DMS153 (cell line): ENCODE measurements around the gene GMPPA.
A peak's percentile ranks its signal among the peaks of the same experiment; 100 is the strongest.

Source experiments
- DNase-seq: peaks from one replicate; lab custom pipeline; 2025; lab: John Stamatoyannopoulos, UW

Gene GMPPA

GRCh38 chr2:219498280-219499057 is at the start of gene GMPPA:
Gene GMPPA (plus strand): TSS chr2:219498891. CDS start chr2:219499976, 1,085 bp downstream.
- DNase-seq, result peak; percentile 96

DNA sequence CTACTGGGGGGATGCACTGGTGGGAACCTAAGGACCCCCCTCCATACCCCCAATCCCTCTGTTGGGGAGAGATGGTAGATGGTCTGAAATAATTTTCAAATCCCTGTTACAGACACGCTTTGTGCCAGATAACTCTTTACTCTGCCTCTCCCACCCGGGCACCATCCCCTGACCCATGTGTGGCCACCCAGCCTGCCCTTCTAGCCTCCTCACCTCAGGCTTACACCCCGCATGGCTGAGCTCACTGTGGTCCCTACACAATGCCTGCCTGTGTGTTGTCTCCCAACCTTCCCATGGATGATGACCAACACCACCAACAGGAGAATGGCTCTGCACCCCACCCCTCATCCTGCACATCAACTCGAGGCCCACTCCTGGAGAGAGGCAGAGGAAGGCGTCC is 49.1 kb upstream of the GMPPA start:
- no peak for DNase-seq

DNA sequence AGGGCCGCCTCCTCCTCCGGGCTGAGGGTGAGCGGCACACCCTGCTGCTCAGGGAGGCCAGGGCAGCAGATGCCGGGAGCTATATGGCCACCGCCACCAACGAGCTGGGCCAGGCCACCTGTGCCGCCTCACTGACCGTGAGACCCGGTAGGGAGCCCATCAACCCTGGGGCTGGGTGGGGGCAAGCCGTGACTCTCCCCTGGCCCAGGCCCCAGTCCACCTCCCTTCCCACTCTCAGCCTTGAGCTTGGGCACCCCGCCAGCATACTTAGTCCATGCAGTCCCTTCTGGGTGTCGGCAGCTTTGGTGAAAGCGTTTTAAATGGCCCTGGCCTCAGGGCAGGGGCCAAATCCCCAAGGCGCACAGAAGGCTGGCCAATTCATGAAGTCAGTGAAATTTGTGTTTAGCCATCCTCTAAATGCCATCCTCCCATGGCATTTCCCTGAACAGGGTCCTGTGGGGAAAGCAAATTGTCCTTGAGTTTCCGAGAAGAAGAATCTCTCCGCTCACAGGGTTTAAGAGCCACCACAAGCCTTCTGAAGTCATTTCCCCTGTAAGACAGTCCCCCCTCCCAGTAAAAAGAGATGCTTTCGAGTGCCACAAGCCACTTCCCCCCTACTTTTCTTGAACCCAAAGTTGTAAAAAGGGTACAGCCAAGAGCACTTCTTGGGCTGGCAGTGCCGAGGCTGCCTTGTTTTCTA is 46.9 kb upstream of the GMPPA start:
- no peak for DNase-seq

DNA sequence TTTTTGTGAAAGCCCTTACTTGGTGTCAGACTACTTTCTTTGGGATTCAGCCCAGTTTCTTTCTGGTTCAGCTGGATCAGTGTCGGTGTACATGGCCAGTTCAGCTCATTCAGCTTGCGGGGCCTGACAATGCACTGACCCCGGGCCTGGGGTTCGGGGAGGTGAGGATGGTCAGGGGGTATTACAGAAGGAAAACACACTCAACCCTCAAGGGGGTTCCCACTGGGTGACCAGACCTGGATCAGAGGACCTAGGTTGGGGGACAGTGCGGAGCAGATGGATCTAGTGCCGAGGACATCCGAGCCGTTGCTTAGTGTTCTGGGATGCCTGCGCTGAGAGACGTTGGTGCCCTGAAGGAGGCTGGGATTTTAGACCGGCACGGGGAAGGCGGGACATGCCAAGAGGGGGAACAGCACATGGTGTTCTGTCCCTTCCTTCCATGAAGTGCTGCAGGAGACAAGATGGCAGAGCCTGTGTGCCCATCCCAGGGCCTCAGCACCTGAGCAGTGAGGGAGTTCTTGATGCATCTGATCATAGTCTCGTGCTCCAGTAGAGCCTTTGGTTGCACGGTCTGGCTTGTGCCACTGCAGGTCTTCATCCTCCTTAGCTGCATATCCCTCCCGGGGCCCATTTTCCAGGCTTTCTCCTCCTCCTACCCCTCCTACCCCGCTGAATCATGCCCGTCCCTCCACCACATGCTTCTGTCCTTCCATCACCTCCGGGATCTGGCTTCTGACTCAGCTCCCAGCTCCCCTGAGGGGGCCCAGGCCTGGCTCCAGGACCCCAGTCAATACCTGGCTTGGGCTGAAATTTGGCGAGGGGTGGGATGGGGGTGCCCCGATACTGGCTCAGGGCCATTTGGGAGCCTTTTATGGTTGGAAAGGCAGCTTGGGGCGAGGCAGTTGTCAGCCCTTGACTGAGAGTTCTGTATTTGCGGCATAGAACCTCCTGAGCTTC is 46.1 kb upstream of the GMPPA start:
- no peak for DNase-seq

DNA sequence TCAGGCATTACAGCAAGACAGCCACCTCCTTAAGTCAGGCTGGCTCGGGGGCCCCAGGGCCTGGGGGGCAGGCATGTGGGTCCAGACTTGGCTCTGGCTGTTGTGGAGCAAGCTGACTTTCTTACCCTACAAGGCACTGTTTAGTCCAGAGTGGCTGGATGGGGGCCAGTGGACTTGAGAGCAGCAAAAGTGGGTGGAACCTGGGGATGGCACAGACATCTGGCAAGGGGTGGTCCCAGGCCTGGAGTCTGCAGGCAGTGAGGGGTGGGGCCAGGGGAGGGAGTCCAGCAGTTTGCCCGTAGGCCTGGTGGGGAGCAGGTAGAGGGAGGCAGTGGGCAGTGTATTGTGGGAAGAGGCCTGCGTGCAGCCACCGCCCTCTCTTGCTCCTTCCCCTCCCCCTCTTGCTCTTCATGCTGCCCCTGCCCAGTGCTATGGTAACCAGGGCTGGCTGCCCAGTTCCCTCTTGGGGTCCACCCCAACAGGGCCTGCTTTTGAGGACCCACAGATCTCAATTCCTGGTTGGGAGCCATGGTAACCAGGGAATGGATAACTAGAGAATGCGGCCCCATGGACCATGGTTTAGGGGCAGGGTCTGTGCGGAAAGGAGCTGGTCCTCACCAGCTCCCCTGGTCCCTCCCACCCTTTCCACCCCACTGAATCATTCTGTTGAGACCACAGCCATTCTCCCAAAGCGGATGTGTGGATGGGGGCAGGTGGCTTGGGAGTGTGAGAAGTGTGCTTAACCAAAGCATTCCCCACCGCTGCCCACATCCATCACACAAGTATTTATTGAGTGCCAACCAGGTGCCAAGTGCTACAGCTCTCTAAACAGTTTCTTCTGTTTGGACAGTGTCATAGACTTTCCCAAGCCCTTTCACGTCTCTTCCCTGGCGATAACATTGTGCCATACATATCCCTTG is 44.8 kb upstream of the GMPPA start:
- DNase-seq, result peak; percentile 80

DNA sequence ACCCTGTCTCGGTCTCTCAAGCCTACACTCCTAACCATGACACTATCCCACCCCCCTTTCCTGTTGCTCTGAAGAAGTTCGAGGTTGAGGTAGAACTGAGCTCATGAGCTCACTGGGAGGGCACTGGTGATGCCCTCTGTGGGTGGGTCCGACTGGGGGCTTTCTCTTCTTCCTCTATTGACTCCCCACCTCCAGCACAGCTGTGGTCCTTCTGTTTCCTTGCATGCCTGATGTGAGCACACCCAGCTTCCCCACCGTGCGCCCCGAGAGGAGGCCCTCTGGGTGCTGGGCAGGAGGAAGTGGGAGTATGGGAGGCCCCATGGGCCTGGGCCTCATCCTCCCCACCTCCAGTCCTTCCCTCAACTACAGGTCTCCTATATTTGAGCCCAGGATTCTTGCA is 43.1 kb upstream of the GMPPA start:
- no peak for DNase-seq

GRCh38 chr2:219457784-219458369 is 40.8 kb upstream of the GMPPA start:
- peak; percentile 26 for DNase-seq

DNA sequence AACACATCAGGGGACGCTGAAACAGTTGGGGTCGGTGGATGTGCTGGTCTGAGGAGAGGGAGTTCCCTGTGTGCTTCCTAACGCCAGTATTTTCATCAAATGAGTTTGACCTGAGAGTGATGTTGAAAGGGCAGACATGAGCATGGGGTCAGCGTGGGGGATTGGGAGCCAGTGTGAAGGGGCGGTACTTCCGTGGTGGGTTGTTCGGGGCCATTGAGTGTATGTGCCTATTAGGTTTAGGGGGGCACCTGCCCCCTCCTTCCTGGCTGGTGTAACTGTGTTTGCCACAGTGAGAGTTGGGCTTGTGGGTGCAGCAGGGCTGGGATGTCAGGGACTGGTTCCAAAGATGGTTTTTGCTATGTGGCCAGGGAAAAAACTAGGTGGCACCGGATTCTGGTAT is 39.7 kb upstream of the GMPPA start:
- DNase-seq, result no peak

GRCh38 chr2:219459460-219460311 is 39.0 kb upstream of the GMPPA start:
- no peak for DNase-seq

GRCh38 chr2:219460424-219460926 is 38.2 kb upstream of the GMPPA start:
- DNase-seq, result no peak

DNA sequence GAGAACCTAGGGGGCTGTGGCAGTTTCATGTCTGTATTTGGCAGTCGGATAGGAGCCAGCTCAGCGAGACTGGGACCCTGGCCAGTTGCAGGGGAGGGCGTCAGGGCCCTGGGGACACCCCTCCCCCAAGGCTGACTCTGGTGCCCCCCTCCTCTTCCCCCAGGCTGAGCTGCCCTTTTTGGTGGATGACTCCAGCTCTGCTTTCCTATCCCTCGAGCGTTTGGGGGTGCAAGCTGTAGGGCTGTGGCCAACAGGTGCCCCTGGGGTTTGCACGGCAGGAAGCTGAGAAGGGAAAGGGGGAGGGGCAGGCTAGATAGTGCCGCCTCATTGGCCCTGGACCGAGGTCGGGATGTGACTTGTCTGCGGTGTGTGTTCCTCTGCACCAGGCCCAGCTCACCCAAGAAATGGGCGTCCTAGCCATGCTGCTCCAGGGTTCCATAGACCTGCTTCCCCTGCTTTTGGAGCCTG is 37.6 kb upstream of the GMPPA start:
- no peak for DNase-seq

GRCh38 chr2:219461669-219462068 is 37.0 kb upstream of the GMPPA start:
- no peak for DNase-seq

GRCh38 chr2:219462349-219462748 is 36.3 kb upstream of the GMPPA start:
- no peak for DNase-seq

GRCh38 chr2:219464286-219465032 is 34.2 kb upstream of the GMPPA start:
- DNase-seq, result no peak

- no peak for DNase-seq
These were observed 32.8 kb upstream of the GMPPA start for GRCh38 chr2:219465659-219466561.

GRCh38 chr2:219466816-219467735 is 31.6 kb upstream of the GMPPA start:
- DNase-seq, result no peak

GRCh38 chr2:219467736-219468075 is 31.0 kb upstream of the GMPPA start:
- peak; percentile 56 for DNase-seq
